ENCODE data around the gene ADGRF1. TPM values are rescaled to one million over a fixed set of nuclear protein-coding genes. Genes with fewer than 3 reads are reported as not detected.
"Not testable (repeated sequence)": the region's sequence is repeated elsewhere in the genome, so short reads cannot be mapped to it uniquely, and the experiment has no call there.

Gene ADGRF1
- total RNA-seq, 4 donors from 2014 or later = 7.4 to 57.0 (median 43.6) TPM

DNA sequence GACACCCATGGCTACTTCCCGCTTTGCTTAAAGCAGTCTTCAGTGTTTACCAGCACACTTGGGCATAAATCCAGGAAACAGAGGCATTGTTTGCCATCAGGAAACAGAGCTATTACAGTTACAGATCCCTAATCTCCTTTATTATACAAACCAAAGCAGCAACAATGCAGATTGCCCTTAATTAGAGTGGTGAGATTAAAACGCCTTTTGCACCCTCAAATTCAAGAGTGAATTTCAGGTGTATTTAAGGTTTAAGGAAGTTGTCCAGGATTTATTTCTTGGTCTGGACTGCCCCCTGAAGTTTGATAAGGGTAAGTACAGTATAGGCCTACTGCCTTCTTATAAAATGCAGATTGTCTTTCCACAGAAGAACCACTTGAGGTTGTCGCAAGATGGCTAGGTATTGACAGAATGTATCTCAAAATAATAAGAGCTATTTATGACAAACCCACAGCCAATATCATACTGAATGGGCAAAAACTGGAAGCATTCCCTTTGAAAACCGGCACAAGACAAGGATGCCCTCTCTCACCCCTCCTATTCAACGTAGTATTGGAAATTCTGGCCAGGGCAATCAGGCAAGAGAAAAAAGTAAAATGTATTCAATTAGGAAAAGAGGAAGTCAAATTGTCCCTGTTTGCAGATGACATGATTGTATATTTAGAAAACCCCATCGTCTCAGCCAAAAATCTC lies 51.2 kb downstream of the ADGRF1 start:
- DNase-seq; H3K36me3 ChIP-seq; H3K9me3 ChIP-seq; H3K27me3 ChIP-seq; intact Hi-C loops (cut with DNase I); H3K4me3 ChIP-seq: not testable (repeated sequence)
- WGBS, 2 donors = 41 to 51% methylated on average over 6 of the region's 6 CpGs
- Histone ChIP-seq H3K27ac (peak overlapping the region in 1 of 4 donors; percentile 51), H3K4me1 (peaks cover 0 to 22% (median 0%) of the 10 kb centered on the region in 3 donors)
- TF ChIP-seq, protein P1, sequence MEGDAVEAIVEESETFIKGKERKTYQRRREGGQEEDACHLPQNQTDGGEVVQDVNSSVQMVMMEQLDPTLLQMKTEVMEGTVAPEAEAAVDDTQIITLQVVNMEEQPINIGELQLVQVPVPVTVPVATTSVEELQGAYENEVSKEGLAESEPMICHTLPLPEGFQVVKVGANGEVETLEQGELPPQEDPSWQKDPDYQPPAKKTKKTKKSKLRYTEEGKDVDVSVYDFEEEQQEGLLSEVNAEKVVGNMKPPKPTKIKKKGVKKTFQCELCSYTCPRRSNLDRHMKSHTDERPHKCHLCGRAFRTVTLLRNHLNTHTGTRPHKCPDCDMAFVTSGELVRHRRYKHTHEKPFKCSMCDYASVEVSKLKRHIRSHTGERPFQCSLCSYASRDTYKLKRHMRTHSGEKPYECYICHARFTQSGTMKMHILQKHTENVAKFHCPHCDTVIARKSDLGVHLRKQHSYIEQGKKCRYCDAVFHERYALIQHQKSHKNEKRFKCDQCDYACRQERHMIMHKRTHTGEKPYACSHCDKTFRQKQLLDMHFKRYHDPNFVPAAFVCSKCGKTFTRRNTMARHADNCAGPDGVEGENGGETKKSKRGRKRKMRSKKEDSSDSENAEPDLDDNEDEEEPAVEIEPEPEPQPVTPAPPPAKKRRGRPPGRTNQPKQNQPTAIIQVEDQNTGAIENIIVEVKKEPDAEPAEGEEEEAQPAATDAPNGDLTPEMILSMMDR (IDR thresholded peaks at IDR 0.05) = peak in 5 of 6 experiments; percentile 51 to 80 (median 58)

DNA sequence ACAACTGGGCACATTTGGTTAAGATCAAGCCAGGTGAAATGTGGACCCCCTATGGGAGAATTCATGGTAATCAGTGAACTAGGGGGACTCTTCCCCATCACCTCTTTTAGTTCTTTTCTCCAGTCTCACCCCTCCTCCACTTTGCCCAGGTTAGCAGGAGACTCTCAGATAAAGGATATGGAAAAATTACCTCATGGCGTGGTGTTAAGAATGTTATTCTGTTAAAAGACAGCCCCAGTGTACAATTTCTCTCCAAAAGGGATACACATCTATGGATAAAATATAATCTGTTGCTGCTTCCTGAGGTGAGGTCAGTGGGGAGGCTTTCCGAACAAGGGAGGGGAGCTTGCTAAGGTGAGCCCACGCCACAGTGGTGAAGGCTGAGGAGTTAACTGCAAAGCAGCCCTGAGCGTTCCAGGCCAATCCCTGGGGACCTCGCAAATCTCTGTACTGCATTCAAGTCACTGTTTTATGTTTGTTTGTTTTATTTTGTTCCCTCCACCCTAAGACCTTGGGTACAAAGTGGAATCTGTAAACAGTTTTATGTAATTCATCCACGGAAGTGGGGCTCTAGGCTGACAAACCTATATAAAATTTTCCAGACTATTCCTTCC lies 52.0 kb downstream of the ADGRF1 start:
- intact Hi-C loops (cut with DNase I) = no loop called here

DNA sequence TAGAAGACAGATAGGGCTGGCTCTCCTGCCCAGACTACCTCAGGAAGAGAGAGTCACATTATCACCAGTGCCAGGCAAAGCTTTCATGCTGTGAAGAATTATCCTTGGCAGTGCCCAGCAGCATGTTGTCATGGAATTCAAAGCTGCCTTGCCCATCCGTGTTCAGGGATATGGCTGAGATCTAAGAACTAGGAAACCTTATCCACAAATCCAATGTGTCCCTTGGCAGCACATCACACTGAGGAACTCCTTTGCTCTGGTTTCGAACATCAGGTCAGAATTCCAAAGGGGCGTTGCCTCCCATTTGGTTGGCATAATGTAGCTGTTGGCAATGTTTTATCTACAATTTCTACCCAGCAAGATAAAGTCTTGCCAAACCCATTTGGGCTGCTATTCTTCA lies 52.7 kb downstream of the ADGRF1 start:
- H3K27me3 ChIP-seq = no peaks in the 10 kb centered on the region
- no peak for TF ChIP-seq POLR2A (IDR thresholded peaks at IDR 0.05)
- TF ChIP-seq, protein P1 (IDR thresholded peaks at IDR 0.05) = no peak
- no peaks in the 10 kb centered on the region for H3K9me3 ChIP-seq
- H3K36me3 ChIP-seq = no peaks in the 10 kb centered on the region
- H3K27ac ChIP-seq = peak overlapping the region in 2 of 4 donors; percentile 27 to 51
- intact Hi-C loops (cut with DNase I) = no loop called here
- WGBS, 2 donors = 19 to 61% methylated on average over 3 of the region's 3 CpGs
- H3K4me1 ChIP-seq = peaks cover 0 to 25% (median 0%) of the 10 kb centered on the region in 3 donors
- no peak overlapping the region for H3K4me3 ChIP-seq
- no peak for DNase-seq

More for the DNA sequence above, 52.0 kb downstream of the ADGRF1 start:
- Histone ChIP-seq H3K27me3 (no peaks in the 10 kb centered on the region), H3K27ac (peak overlapping the region in 3 of 4 donors; percentile 18 to 51 (median 27)), H3K4me1 (peaks cover 0 to 25% (median 0%) of the 10 kb centered on the region in 3 donors), H3K9me3 (no peaks in the 10 kb centered on the region), H3K4me3 (no peak overlapping the region), H3K36me3 (no peaks in the 10 kb centered on the region)
- 76 to 77% methylated on average over 6 of the region's 6 CpGs for WGBS, 2 donors
- no peak for TF ChIP-seq POLR2A (IDR thresholded peaks at IDR 0.05)
- TF ChIP-seq, protein P1 (IDR thresholded peaks at IDR 0.05) = no peak
- DNase-seq = no peak

DNA sequence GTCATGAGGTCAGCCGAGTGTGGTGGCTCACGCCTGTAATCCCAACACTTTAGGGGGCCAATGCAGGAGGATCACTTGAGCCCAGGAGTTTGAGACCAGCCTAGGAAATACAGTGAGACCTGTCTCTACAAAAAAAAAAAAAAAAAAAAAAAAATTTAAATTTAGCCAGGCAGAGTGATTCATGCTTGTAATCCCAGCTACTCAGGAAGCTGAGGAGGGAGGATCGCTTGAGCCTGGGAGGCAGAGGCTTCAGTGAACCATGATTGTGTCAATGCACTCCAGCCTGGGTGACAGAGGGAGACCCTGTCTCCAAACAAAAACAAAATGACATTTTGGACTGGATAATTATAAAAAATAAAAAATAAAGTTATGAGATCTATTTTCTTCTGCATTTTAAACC lies 56.2 kb downstream of the ADGRF1 start:
- no peaks in the 10 kb centered on the region for H3K27me3 ChIP-seq
- no peaks in the 10 kb centered on the region for H3K36me3 ChIP-seq
- no peak overlapping the region for H3K27ac ChIP-seq
- no peak for DNase-seq
- WGBS, 2 donors = 44 to 65% methylated on average over 3 of the region's 3 CpGs
- H3K4me3 ChIP-seq = no peak overlapping the region
- intact Hi-C loops (cut with DNase I) = no loop called here
- no peak for TF ChIP-seq POLR2A (IDR thresholded peaks at IDR 0.05)
- TF ChIP-seq, protein P1 (IDR thresholded peaks at IDR 0.05) = no peak
- peaks cover 0 to 32% (median 0%) of the 10 kb centered on the region in 3 donors for H3K4me1 ChIP-seq
- no peaks in the 10 kb centered on the region for H3K9me3 ChIP-seq

DNA sequence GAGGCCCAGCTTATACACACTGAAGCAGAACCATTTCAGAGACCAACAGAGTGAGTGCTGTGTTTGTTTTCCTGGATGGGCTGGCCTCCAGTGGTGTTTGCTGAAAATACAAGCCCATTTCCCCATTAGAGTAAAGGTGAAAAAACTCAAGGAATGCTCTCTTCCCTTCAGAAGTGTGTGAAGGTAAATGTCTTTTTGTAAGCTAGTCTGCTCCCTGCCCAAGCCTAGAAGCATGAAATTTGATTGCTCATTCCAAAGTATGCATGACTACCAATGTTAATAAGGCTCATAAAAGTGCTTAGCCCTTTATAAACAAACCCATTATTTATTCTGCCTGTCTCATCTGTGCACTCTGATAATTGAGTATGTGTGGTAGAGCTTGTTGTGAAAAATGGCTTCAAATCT lies 59.1 kb downstream of the ADGRF1 start:
- no peaks in the 10 kb centered on the region for H3K9me3 ChIP-seq
- intact Hi-C loops (cut with DNase I) = no loop called here
- H3K4me1 ChIP-seq = peaks cover 0 to 22% (median 0%) of the 10 kb centered on the region in 3 donors
- H3K4me3 ChIP-seq = no peak overlapping the region
- H3K27me3 ChIP-seq = no peaks in the 10 kb centered on the region
- no peaks in the 10 kb centered on the region for H3K36me3 ChIP-seq
- TF ChIP-seq, protein P1 (IDR thresholded peaks at IDR 0.05) = no peak
- no peak for TF ChIP-seq POLR2A (IDR thresholded peaks at IDR 0.05)
- DNase-seq = no peak
- H3K27ac ChIP-seq = no peak overlapping the region
